Measurements from ENCODE around the gene RHOF. TPM values are rescaled to one million over a fixed set of nuclear protein-coding genes. Genes with fewer than 3 reads are reported as not detected.
A peak's percentile ranks its signal among the peaks of the same experiment; 100 is the strongest.

The RHOF gene
- total and polyA plus RNA-seq, 2 of the 13 experiments (the other 11 are each of a cell fraction or from before 2014, with no cell fraction given): 14.6 to 32.2 TPM

- TF ChIP-seq ZNF574 (CRISPR knock-in tag; IDR thresholded peaks at IDR 0.05) (peak; percentile 25; the same call in 1 of the 2 replicates), MATR3 (CRISPR knock-in tag; IDR thresholded peaks at IDR 0.05) (no peak), TEAD2 (CRISPR knock-in tag; IDR thresholded peaks at IDR 0.05) (no peak), THYN1 (CRISPR knock-in tag; IDR thresholded peaks at IDR 0.05; ENCODE audit: borderline replicate concordance, low read depth) (no peak), ZXDC (CRISPR knock-in tag; IDR thresholded peaks at IDR 0.05) (no peak), ZNF816 (CRISPR knock-in tag; IDR thresholded peaks at IDR 0.05; ENCODE audit: borderline replicate concordance) (no peak), ZFP36L1 (CRISPR knock-in tag; IDR thresholded peaks at IDR 0.05) (no peak), KDM1A (CRISPR knock-in tag; IDR thresholded peaks at IDR 0.05) (no peak), ELF3 (CRISPR knock-in tag; IDR thresholded peaks at IDR 0.05) (no peak; the same call in 1 of the 2 replicates), ZNF230 (CRISPR knock-in tag; IDR thresholded peaks at IDR 0.05) (no peak), REXO4 (CRISPR knock-in tag; IDR thresholded peaks at IDR 0.05; ENCODE audit: borderline replicate concordance) (no peak), ZNF367 (CRISPR knock-in tag; IDR thresholded peaks at IDR 0.05; ENCODE audit: borderline replicate concordance) (no peak), AHR (CRISPR knock-in tag; IDR thresholded peaks at IDR 0.05) (no peak), HMG20B (CRISPR knock-in tag; conservative IDR thresholded peaks at IDR 0.05) (peak; percentile 30; the same call in 1 of the 2 replicates), ZNF280B (CRISPR knock-in tag; IDR thresholded peaks at IDR 0.05; ENCODE audit: borderline replicate concordance) (no peak), POGK (CRISPR knock-in tag; conservative IDR thresholded peaks at IDR 0.05) (no peak; the same call in 1 of the 2 replicates), RBFOX2 (IDR thresholded peaks at IDR 0.05; ENCODE audit: low read depth, low read length) (no peak), CTCF (CRISPR knock-in tag; IDR thresholded peaks at IDR 0.05) (peak; percentile 34)
Observed at GRCh38 chr12:121791671-121792551, 1.6 kb downstream of the RHOF start (continued).

All from HepG2 (cell line).